HepG2 (cell line): ENCODE results near the gene CDC42EP1. TPM values are rescaled to one million over a fixed set of nuclear protein-coding genes. Genes with fewer than 3 reads are reported as not detected.
A peak's percentile ranks its signal among the peaks of the same experiment; 100 is the strongest.

Experiments
- ARNTL ChIP-seq: sonication (generic); formaldehyde crosslinking; IDR thresholded peaks from 2 replicates; pipeline ENCODE4 v1.4.0; 2020; ENCODE audit warnings: mild to moderate bottlenecking, missing genetic modification reagents
- ATAD3A ChIP-seq: sonication (generic); formaldehyde crosslinking; IDR thresholded peaks from 2 replicates; pipeline ENCODE4 v1.4.0; 2020; ENCODE audit warnings: missing genetic modification reagents
- ATF7 ChIP-seq, 2 experiments: fragments of 450-650 bp in 1 of 2; sonication (generic) in 1 of 2; formaldehyde crosslinking in 1 of 2; IDR thresholded peaks; 2 replicates each; pipeline versions ENCODE4 v1.4.0 to v1.6.1; 2016 to 2020; ENCODE audit warnings: antibody characterized with exemption in 1 of 2, mild to moderate bottlenecking in 1 of 2, missing genetic modification reagents in 1 of 2
- CBX5 ChIP-seq: sonication (generic); formaldehyde crosslinking; IDR thresholded peaks from 2 replicates; pipeline ENCODE4 v1.4.0; 2020; ENCODE audit warnings: missing genetic modification reagents, borderline replicate concordance
- CREB1 ChIP-seq, 2 experiments: fragments of 450-650 bp in 1 of 2; IDR thresholded peaks; 2 replicates each; pipeline ENCODE4 v1.6.1; 2016 to 2017; ENCODE audit warnings: control low read depth in 1 of 2, mild to moderate bottlenecking in 1 of 2, missing compliant biosample characterization in 1 of 2, missing genetic modification characterization in 1 of 2
- ERF ChIP-seq: IDR thresholded peaks from 2 replicates; pipeline ENCODE4 v1.6.1; 2018; ENCODE audit warnings: missing biosample characterization, missing genetic modification reagents
- FOXA3 ChIP-seq: IDR thresholded peaks from 2 replicates; pipeline ENCODE4 v1.6.1; 2016; ENCODE audit warnings: missing genetic modification reagents, missing compliant biosample characterization
- FOXC1 ChIP-seq: sonication (generic); formaldehyde crosslinking; IDR thresholded peaks from 2 replicates; pipeline ENCODE4 v1.8.0; 2022; ENCODE audit warnings: mild to moderate bottlenecking, missing genetic modification reagents, borderline replicate concordance
- GTF2F1 ChIP-seq: fragments of 150-350 bp; IDR thresholded peaks from 2 replicates; pipeline ENCODE4 v1.6.1; 2014; ENCODE audit warnings: low read length
- KDM3A ChIP-seq: IDR thresholded peaks from 2 replicates; pipeline ENCODE4 v1.6.1; 2018; ENCODE audit warnings: low read depth, missing compliant biosample characterization
- MAF1 ChIP-seq: sonication (generic); formaldehyde crosslinking; IDR thresholded peaks from 2 replicates; pipeline ENCODE4 v1.5.0; 2020; ENCODE audit warnings: missing genetic modification reagents, borderline replicate concordance
- MED13 ChIP-seq: sonication (generic); formaldehyde crosslinking; IDR thresholded peaks from 2 replicates; pipeline ENCODE4 v1.5.0; 2020; ENCODE audit warnings: missing genetic modification reagents
- MEIS1 ChIP-seq: sonication (generic); formaldehyde crosslinking; IDR thresholded peaks from 2 replicates; pipeline ENCODE4 v1.9.0; 2021; ENCODE audit warnings: mild to moderate bottlenecking, missing genetic modification reagents, moderate library complexity, borderline replicate concordance
- NFIC ChIP-seq: IDR thresholded peaks from 2 replicates; pipeline ENCODE4 v1.6.1; 2012; ENCODE audit warnings: mild to moderate bottlenecking, low read length, inconsistent platforms
- PBX3 ChIP-seq: sonication (generic); formaldehyde crosslinking; IDR thresholded peaks from 2 replicates; pipeline ENCODE4 v1.8.1; 2023; ENCODE audit warnings: missing genetic modification reagents, inconsistent platforms, borderline replicate concordance
- PCBP1 ChIP-seq: fragments of 200-400 bp; formaldehyde crosslinking; IDR thresholded peaks from 2 replicates; pipeline ENCODE4 v1.6.1; 2017; ENCODE audit warnings: mild to moderate bottlenecking, low read depth, low read length, borderline replicate concordance
- POGZ ChIP-seq: sonication (generic); formaldehyde crosslinking; IDR thresholded peaks from 2 replicates; pipeline ENCODE4 v1.4.0; 2020; ENCODE audit warnings: mild to moderate bottlenecking, missing genetic modification reagents
- RXRA ChIP-seq: sonication (generic); formaldehyde crosslinking; IDR thresholded peaks from 2 replicates; pipeline ENCODE4 v1.5.1; 2020; ENCODE audit warnings: missing genetic modification reagents
- TSC22D2 ChIP-seq: sonication (generic); formaldehyde crosslinking; IDR thresholded peaks from 2 replicates; pipeline ENCODE4 v1.5.1; 2020; ENCODE audit warnings: missing genetic modification reagents, mild to moderate bottlenecking, borderline replicate concordance
- ZNF296 ChIP-seq: sonication (generic); formaldehyde crosslinking; conservative IDR thresholded peaks from 2 replicates; pipeline ENCODE4 v1.5.0; 2020; ENCODE audit warnings: mild to moderate bottlenecking, missing genetic modification reagents
- ZNF350 ChIP-seq: sonication (generic); formaldehyde crosslinking; IDR thresholded peaks from 2 replicates; pipeline ENCODE4 v1.4.0; 2020; ENCODE audit warnings: mild to moderate bottlenecking, low read depth, missing genetic modification reagents, borderline replicate concordance
- ZNF382 ChIP-seq: sonication (generic); formaldehyde crosslinking; IDR thresholded peaks from 2 replicates; pipeline ENCODE4 v1.5.0; 2020; ENCODE audit warnings: missing genetic modification reagents, mild to moderate bottlenecking, borderline replicate concordance
- ZNF607 ChIP-seq: sonication (generic); formaldehyde crosslinking; IDR thresholded peaks from 2 replicates; pipeline ENCODE4 v1.5.1; 2020; ENCODE audit warnings: missing genetic modification reagents, mild to moderate bottlenecking, borderline replicate concordance
- ZNF800 ChIP-seq: sonication (generic); formaldehyde crosslinking; IDR thresholded peaks from 2 replicates; pipeline ENCODE4 v1.4.0; 2020; ENCODE audit warnings: missing genetic modification reagents
- polyA plus RNA-seq, 8 experiments: library from polyadenylated mRNA; depleted of rRNA in 3 of 8; stranded (reverse) in 7 of 8; unstranded in 1 of 8; fragments of >200 nt; fragmentation: Illumina TruSeq in 4 of 8; extraction: Trizol in 4 of 8; gene quantifications; 2 replicates each; pipeline versions ENCODE4 v1.2.1 to v1.2.3, GENCODE V29; 2011 to 2016; ENCODE audit warnings: low read depth in 4 of 8, missing spikeins in 1 of 8, mixed read lengths in 1 of 8; ENCODE audit not compliant: insufficient read depth in 1 of 8
- total RNA-seq, 5 experiments: library from RNA; depleted of rRNA; stranded (reverse); fragments of >200 nt; fragmentation: Illumina TruSeq; extraction: Trizol; gene quantifications; 2 replicates each; pipeline ENCODE4 v1.2.3, GENCODE V29; 2016; ENCODE audit warnings: low read depth in 1 of 5
- TF ChIP-seq, protein P1 (sequence below): sonication (generic); formaldehyde crosslinking; IDR thresholded peaks from 2 replicates; pipeline ENCODE4 v1.4.0; 2020; ENCODE audit warnings: missing genetic modification reagents
- TF ChIP-seq, protein P2 (sequence below): sonication (generic); formaldehyde crosslinking; IDR thresholded peaks from 2 replicates; pipeline ENCODE4 v1.4.0; 2020; ENCODE audit warnings: mild to moderate bottlenecking, missing genetic modification reagents

Gene CDC42EP1
- total and polyA plus RNA-seq, 2 of the 13 experiments (the other 11 are each of a cell fraction or from before 2014, with no cell fraction given) = 17.1 to 29.5 TPM

DNA sequence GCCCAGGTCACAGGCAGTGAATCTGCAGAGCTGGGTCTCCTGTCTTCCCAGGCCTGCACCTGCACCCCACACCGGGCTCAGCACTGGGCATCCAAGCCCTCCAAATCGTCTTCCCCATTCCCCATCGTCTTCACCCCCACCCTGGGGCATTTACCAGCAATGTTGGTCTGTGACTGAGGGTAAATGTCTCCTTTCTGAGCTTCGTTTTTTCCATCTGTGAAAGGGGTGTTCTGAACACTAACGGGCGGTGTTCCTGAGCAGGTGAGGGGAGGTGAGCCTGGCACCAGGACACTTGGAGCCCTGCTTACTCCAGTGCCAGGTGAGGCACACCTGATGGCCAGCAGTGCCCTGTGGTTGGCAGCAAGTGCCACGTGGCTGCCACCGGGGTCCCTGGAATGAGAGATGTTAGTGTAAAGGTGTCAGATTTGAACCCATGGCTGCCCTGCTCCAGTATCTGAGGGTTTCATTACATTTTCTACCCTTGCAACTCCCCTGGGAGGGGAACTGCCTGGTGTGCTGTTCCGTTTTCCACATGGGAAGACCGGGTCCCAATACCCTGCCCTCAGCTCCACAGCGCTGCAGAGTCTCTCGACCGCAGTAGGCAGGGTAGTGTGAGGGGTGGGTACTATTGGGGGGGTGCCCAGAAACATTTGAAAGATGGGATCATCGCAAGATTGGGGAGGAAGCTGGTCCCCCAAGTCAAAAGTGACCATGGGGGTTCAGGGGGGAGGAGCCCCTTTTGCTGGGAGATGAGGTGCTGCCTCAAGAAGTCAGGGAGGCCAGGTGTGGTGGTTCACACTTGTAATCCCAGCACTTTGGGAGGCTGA is 2.0 kb downstream of the CDC42EP1 start (continued):
- TF ChIP-seq ZNF800 (peak; percentile 1; the same call in 1 of the 2 replicates), ATAD3A (CRISPR knock-in tag) (no peak), POGZ (no peak), ZNF350 (peak; percentile 27), TSC22D2 (CRISPR knock-in tag) (no peak), KDM3A (no peak; the same call in 1 of the 2 replicates), CBX5 (CRISPR knock-in tag) (peak; percentile 1; the same call in 1 of the 2 replicates), RXRA (CRISPR knock-in tag) (0 out of 2 replicates have a peak, but pooled peaks have one; percentile 2), CREB1 (IDR thresholded peaks at IDR 0.05) (no peak), CREB1 (CRISPR knock-in tag; IDR thresholded peaks at IDR 0.05) (no peak), ZNF382 (no peak), FOXC1 (CRISPR knock-in tag) (peak; percentile 19; the same call in 1 of the 2 replicates), GTF2F1 (no peak), FOXA3 (CRISPR knock-in tag) (no peak), MEIS1 (CRISPR knock-in tag) (no peak), PBX3 (CRISPR knock-in tag) (no peak), ATF7 (IDR thresholded peaks at IDR 0.05) (no peak), ATF7 (CRISPR knock-in tag; IDR thresholded peaks at IDR 0.05) (0 out of 2 replicates have a peak, but pooled peaks have one; percentile 7), ZNF607 (CRISPR knock-in tag) (0 out of 2 replicates have a peak, but pooled peaks have one; percentile 8), ZNF296 (no peak), MED13 (peak; percentile 1; the same call in 1 of the 2 replicates), NFIC (no peak), ARNTL (CRISPR knock-in tag) (no peak), MAF1 (CRISPR knock-in tag) (no peak), ERF (CRISPR knock-in tag) (peak; percentile 13; the same call in 1 of the 2 replicates), PCBP1 (no peak)
- TF ChIP-seq, protein P1, sequence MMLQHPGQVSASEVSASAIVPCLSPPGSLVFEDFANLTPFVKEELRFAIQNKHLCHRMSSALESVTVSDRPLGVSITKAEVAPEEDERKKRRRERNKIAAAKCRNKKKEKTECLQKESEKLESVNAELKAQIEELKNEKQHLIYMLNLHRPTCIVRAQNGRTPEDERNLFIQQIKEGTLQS (CRISPR knock-in tag) = 0 out of 2 replicates have a peak, but pooled peaks have one; percentile 2
- TF ChIP-seq, protein P2, sequence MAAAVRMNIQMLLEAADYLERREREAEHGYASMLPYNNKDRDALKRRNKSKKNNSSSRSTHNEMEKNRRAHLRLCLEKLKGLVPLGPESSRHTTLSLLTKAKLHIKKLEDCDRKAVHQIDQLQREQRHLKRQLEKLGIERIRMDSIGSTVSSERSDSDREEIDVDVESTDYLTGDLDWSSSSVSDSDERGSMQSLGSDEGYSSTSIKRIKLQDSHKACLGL (CRISPR knock-in tag) = 0 out of 2 replicates have a peak, but pooled peaks have one; percentile 4
